ENCODE measurements around the gene GDPD5.
A peak's percentile ranks its signal among the peaks of the same experiment; 100 is the strongest.

GDPD5 gene

GRCh38 chr11:75565221-75565814 is 39.6 kb upstream of the GDPD5 start:
- Histone ChIP-seq H3K9me3 (ENCODE audit: control insufficient read depth in 1 of 2, low read length in 2 of 2) (no peaks in the 10 kb centered on the region), H3K27me3 (ENCODE audit: control insufficient read depth in 1 of 2, insufficient read depth in 2 of 2, low read length in 2 of 2) (no peaks in the 10 kb centered on the region), H3K4me1 (ENCODE audit: control insufficient read depth in 1 of 2, insufficient read depth in 2 of 2, low read length in 2 of 2) (peaks cover 16 to 41% of the 10 kb centered on the region in 2 donors), H3K36me3 (ENCODE audit: control insufficient read depth in 1 of 2, insufficient read depth in 2 of 2, low read length in 2 of 2) (peaks cover 16 to 38% of the 10 kb centered on the region in 2 donors), H3K9ac (ENCODE audit: low read depth in 1 of 2, low read length in 2 of 2) (no peak overlapping the region), H3K4me3 (ENCODE audit: low read depth in 1 of 2, low read length in 2 of 2) (no peak overlapping the region), H3K27ac (ENCODE audit: low read depth, low read length) (peak overlapping the region; percentile 34)

DNA sequence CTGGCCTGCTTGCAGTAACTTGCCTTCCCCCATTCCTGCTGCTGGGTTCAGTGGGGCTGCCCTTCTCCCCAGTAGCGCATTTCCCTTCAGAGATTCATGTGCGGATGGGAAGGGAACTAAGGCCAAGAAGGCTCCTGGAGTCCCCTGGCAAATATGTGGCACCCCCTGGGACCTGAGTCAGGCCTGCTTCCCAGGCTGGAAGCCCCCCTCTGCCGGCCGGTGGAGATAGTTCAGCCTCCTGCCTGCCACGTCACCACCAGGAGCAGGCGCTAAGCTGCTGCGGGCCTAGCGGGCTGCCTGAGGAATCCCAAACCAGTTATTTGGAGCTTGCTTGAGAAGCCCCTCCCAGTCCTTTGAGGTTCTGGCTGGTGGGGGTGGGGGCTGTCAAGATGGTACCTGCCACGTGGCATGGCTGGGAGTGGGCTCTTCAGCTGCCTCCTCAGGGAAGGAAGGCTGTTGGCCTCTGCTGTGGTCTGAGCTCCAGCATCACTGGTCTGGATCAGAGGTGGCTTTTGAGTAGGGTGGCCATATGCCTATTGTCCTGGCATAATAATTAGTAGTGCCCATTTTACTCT is 38.3 kb upstream of the GDPD5 start:
- H3K27ac ChIP-seq (ENCODE audit: low read depth, low read length), result peak overlapping the region; percentile 98
- no peaks in the 10 kb centered on the region for H3K27me3 ChIP-seq (ENCODE audit: control insufficient read depth in 1 of 2, insufficient read depth in 2 of 2, low read length in 2 of 2)
- peak overlapping the region; percentile 84 to 97 for H3K9ac ChIP-seq (ENCODE audit: low read depth in 1 of 2, low read length in 2 of 2)
- H3K4me1 ChIP-seq (ENCODE audit: control insufficient read depth in 1 of 2, insufficient read depth in 2 of 2, low read length in 2 of 2), result peaks cover 24 to 47% of the 10 kb centered on the region in 2 donors
- peaks cover 9 to 28% of the 10 kb centered on the region in 2 donors for H3K36me3 ChIP-seq (ENCODE audit: control insufficient read depth in 1 of 2, insufficient read depth in 2 of 2, low read length in 2 of 2)
- H3K9me3 ChIP-seq (ENCODE audit: control insufficient read depth in 1 of 2, low read length in 2 of 2), result no peaks in the 10 kb centered on the region
- H3K4me3 ChIP-seq (ENCODE audit: low read depth in 1 of 2, low read length in 2 of 2), result peak overlapping the region; percentile 93 to 97

GRCh38 chr11:75563501-75563977 is 37.8 kb upstream of the GDPD5 start:
- H3K27ac ChIP-seq (ENCODE audit: low read depth, low read length), result peak overlapping the region; percentile 98
- H3K9me3 ChIP-seq (ENCODE audit: control insufficient read depth in 1 of 2, low read length in 2 of 2), result no peaks in the 10 kb centered on the region
- peak overlapping the region; percentile 84 to 97 for H3K9ac ChIP-seq (ENCODE audit: low read depth in 1 of 2, low read length in 2 of 2)
- no peaks in the 10 kb centered on the region for H3K27me3 ChIP-seq (ENCODE audit: control insufficient read depth in 1 of 2, insufficient read depth in 2 of 2, low read length in 2 of 2)
- H3K4me3 ChIP-seq (ENCODE audit: low read depth in 1 of 2, low read length in 2 of 2), result peak overlapping the region; percentile 93 to 97
- peaks cover 30 to 52% of the 10 kb centered on the region in 2 donors for H3K4me1 ChIP-seq (ENCODE audit: control insufficient read depth in 1 of 2, insufficient read depth in 2 of 2, low read length in 2 of 2)
- peaks cover 3 to 23% of the 10 kb centered on the region in 2 donors for H3K36me3 ChIP-seq (ENCODE audit: control insufficient read depth in 1 of 2, insufficient read depth in 2 of 2, low read length in 2 of 2)

- Histone ChIP-seq H3K9ac (ENCODE audit: low read depth in 1 of 2, low read length in 2 of 2) (peak overlapping the region; percentile 84 to 97), H3K4me1 (ENCODE audit: control insufficient read depth in 1 of 2, insufficient read depth in 2 of 2, low read length in 2 of 2) (peaks cover 31 to 55% of the 10 kb centered on the region in 2 donors), H3K9me3 (ENCODE audit: control insufficient read depth in 1 of 2, low read length in 2 of 2) (no peaks in the 10 kb centered on the region), H3K36me3 (ENCODE audit: control insufficient read depth in 1 of 2, insufficient read depth in 2 of 2, low read length in 2 of 2) (peaks cover 0 to 17% of the 10 kb centered on the region in 2 donors), H3K27me3 (ENCODE audit: control insufficient read depth in 1 of 2, insufficient read depth in 2 of 2, low read length in 2 of 2) (no peaks in the 10 kb centered on the region), H3K27ac (ENCODE audit: low read depth, low read length) (peak overlapping the region; percentile 98), H3K4me3 (ENCODE audit: low read depth in 1 of 2, low read length in 2 of 2) (peak overlapping the region; percentile 93 to 97)
Observed at GRCh38 chr11:75562836-75563484, 37.2 kb upstream of the GDPD5 start.

- Histone ChIP-seq H3K27me3 (ENCODE audit: control insufficient read depth in 1 of 2, insufficient read depth in 2 of 2, low read length in 2 of 2) (no peaks in the 10 kb centered on the region), H3K9ac (ENCODE audit: low read depth in 1 of 2, low read length in 2 of 2) (peak within 1 kb of the TSS; percentile 84 to 97), H3K36me3 (ENCODE audit: control insufficient read depth in 1 of 2, insufficient read depth in 2 of 2, low read length in 2 of 2) (peaks cover 0 to 11% of the 10 kb centered on the region in 2 donors), H3K4me1 (ENCODE audit: control insufficient read depth in 1 of 2, insufficient read depth in 2 of 2, low read length in 2 of 2) (peaks cover 31 to 59% of the 10 kb centered on the region in 2 donors), H3K9me3 (ENCODE audit: control insufficient read depth in 1 of 2, low read length in 2 of 2) (no peaks in the 10 kb centered on the region), H3K4me3 (ENCODE audit: low read depth in 1 of 2, low read length in 2 of 2) (peak within 1 kb of the TSS; percentile 93 to 97), H3K27ac (ENCODE audit: low read depth, low read length) (peak within 1 kb of the TSS; percentile 98)
Observed at GRCh38 chr11:75562048-75562835, 36.5 kb upstream of the GDPD5 start, which contains the start of gene SERPINH1. Gene SERPINH1 (plus strand): TSS chr11:75562253. CDS start chr11:75566350, 4,097 bp downstream.

- Histone ChIP-seq H3K9ac (ENCODE audit: low read depth in 1 of 2, low read length in 2 of 2) (peak overlapping the region; percentile 84 to 97), H3K36me3 (ENCODE audit: control insufficient read depth in 1 of 2, insufficient read depth in 2 of 2, low read length in 2 of 2) (peaks cover 0 to 4% of the 10 kb centered on the region in 2 donors), H3K27me3 (ENCODE audit: control insufficient read depth in 1 of 2, insufficient read depth in 2 of 2, low read length in 2 of 2) (no peaks in the 10 kb centered on the region), H3K9me3 (ENCODE audit: control insufficient read depth in 1 of 2, low read length in 2 of 2) (no peaks in the 10 kb centered on the region), H3K4me3 (ENCODE audit: low read depth in 1 of 2, low read length in 2 of 2) (peak overlapping the region; percentile 93 to 97), H3K27ac (ENCODE audit: low read depth, low read length) (peak overlapping the region; percentile 98), H3K4me1 (ENCODE audit: control insufficient read depth in 1 of 2, insufficient read depth in 2 of 2, low read length in 2 of 2) (peaks cover 31 to 57% of the 10 kb centered on the region in 2 donors)
Observed at GRCh38 chr11:75561426-75562047, 35.8 kb upstream of the GDPD5 start.

- Histone ChIP-seq H3K4me1 (ENCODE audit: control insufficient read depth in 1 of 2, insufficient read depth in 2 of 2, low read length in 2 of 2) (peaks cover 31 to 49% of the 10 kb centered on the region in 2 donors), H3K4me3 (ENCODE audit: low read depth in 1 of 2, low read length in 2 of 2) (no peak overlapping the region), H3K27ac (ENCODE audit: low read depth, low read length) (no peak overlapping the region), H3K9ac (ENCODE audit: low read depth in 1 of 2, low read length in 2 of 2) (no peak overlapping the region), H3K9me3 (ENCODE audit: control insufficient read depth in 1 of 2, low read length in 2 of 2) (no peaks in the 10 kb centered on the region), H3K36me3 (ENCODE audit: control insufficient read depth in 1 of 2, insufficient read depth in 2 of 2, low read length in 2 of 2) (no peaks in the 10 kb centered on the region), H3K27me3 (ENCODE audit: control insufficient read depth in 1 of 2, insufficient read depth in 2 of 2, low read length in 2 of 2) (no peaks in the 10 kb centered on the region)
Observed at GRCh38 chr11:75560644-75561043, 34.9 kb upstream of the GDPD5 start.

DNA sequence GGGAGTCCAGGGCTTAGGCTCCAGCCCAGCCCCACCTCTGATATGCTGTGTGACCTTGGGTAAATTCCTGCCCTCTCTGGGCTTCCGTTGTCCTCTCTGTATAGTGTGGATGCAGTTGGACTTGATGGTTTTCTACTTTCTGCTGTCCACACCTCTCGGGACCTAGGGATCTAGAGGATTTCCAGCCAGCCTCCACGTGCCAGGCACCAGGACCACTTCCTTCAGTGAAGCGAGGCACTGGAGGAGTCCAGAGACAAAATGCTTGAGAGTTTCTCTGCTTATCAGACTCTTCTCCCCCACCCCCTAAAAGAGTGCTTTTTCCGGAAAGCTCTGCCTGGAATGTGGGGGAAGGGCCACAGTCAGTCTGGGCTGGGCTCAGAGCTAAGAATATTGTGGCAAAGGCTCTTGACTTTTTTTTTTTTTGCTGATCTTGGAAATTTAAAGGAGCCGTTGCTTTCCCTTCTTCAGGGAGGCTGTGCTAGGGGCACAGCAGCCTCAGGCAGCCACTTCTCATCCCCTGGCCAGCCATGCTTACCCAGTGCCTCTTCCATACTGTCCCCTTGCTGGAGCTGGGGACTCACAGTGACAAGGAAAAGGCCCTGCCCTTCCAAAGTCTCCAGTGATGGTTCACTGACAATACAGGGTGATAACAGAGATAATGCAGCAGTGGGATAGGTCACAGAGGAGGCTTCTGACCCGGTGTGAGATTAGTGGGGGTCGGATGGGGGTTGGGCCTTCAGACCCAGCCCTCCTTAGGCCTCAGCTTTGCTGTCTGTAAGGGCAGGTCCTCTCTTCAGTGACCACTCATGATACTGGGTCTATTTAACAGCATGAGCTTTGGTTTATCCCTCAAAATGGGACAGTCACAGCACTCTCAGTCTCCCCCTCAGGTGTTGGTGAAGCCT is 33.5 kb upstream of the GDPD5 start:
- Histone ChIP-seq H3K36me3 (ENCODE audit: control insufficient read depth in 1 of 2, insufficient read depth in 2 of 2, low read length in 2 of 2) (no peaks in the 10 kb centered on the region), H3K27me3 (ENCODE audit: control insufficient read depth in 1 of 2, insufficient read depth in 2 of 2, low read length in 2 of 2) (no peaks in the 10 kb centered on the region), H3K9me3 (ENCODE audit: control insufficient read depth in 1 of 2, low read length in 2 of 2) (no peaks in the 10 kb centered on the region), H3K9ac (ENCODE audit: low read depth in 1 of 2, low read length in 2 of 2) (peak overlapping the region; percentile 24 to 60), H3K27ac (ENCODE audit: low read depth, low read length) (peak overlapping the region; percentile 28), H3K4me3 (ENCODE audit: low read depth in 1 of 2, low read length in 2 of 2) (no peak overlapping the region), H3K4me1 (ENCODE audit: control insufficient read depth in 1 of 2, insufficient read depth in 2 of 2, low read length in 2 of 2) (peaks cover 31 to 34% of the 10 kb centered on the region in 2 donors)
